SU-DHL-6 (cell line): ENCODE data around the gene PPP1R9B.

Experiments
- H2AFZ ChIP-seq: fragments of 200-600 bp; sonication (generic); 2 replicates; pipeline ENCODE4 v1.6.1; 2014; ENCODE audit warnings: low read depth, mild to moderate bottlenecking, moderate library complexity, mixed read lengths, antibody characterized with exemption, low read length; ENCODE audit not compliant: severe bottlenecking
- H3F3A ChIP-seq: fragments of 200-600 bp; shearing (Covaris generic); 2 replicates; pipeline ENCODE4 v1.6.0; 2016; ENCODE audit warnings: antibody characterized with exemption, mild to moderate bottlenecking; ENCODE audit not compliant: insufficient read depth
- H3K27ac ChIP-seq: fragments of 200-600 bp; sonication (generic); 2 replicates; pipeline ENCODE4 v1.5.1; 2016; ENCODE audit warnings: low read depth, mild to moderate bottlenecking, low read length, moderate library complexity, mixed read lengths
- H3K27me3 ChIP-seq: fragments of 200-600 bp; sonication (generic), shearing (Covaris generic); 2 replicates; pipeline ENCODE4 v1.6.0; 2014; ENCODE audit warnings: mild to moderate bottlenecking, low read length
- H3K36me3 ChIP-seq: fragments of 200-600 bp; sonication (generic); 2 replicates; pipeline ENCODE4 v1.6.1; 2014; ENCODE audit warnings: mild to moderate bottlenecking, low read length, mixed read lengths
- H3K4me2 ChIP-seq: fragments of 300-600, 200-600 bp; shearing (Covaris generic), sonication (generic); 2 replicates; pipeline ENCODE4 v1.6.0; 2014; ENCODE audit warnings: low read length, low read depth, mild to moderate bottlenecking; ENCODE audit not compliant: poor library complexity, severe bottlenecking
- H3K4me3 ChIP-seq: fragments of 200-600 bp; sonication (generic); 2 replicates; pipeline ENCODE4 v1.5.1; 2014; ENCODE audit warnings: antibody characterized with exemption, low read length, mild to moderate bottlenecking, mixed read lengths; ENCODE audit not compliant: insufficient read depth, poor library complexity, severe bottlenecking
- H3K79me2 ChIP-seq: fragments of 200-600 bp; sonication (generic); 2 replicates; pipeline ENCODE4 v1.6.1; 2014; ENCODE audit warnings: mild to moderate bottlenecking, low read length, moderate library complexity; ENCODE audit not compliant: insufficient read depth
- H3K9ac ChIP-seq: fragments of 200-600 bp; sonication (generic); 2 replicates; pipeline ENCODE4 v1.7.0; 2014; ENCODE audit warnings: mild to moderate bottlenecking, low read length
- H3K9me2 ChIP-seq: fragments of 200-600 bp; sonication (generic); replicated peaks from 2 replicates; pipeline ENCODE4 v1.6.1; 2014; ENCODE audit warnings: low read length; ENCODE audit not compliant: insufficient read depth
- H3K9me3 ChIP-seq: fragments of 200-600 bp; sonication (generic); 2 replicates; pipeline ENCODE4 v1.6.1; 2014; ENCODE audit warnings: low read length, mixed read lengths; ENCODE audit not compliant: insufficient read depth
- H4K20me1 ChIP-seq: fragments of 200-600 bp; sonication (generic); 2 replicates; pipeline ENCODE4 v1.6.1; 2014; ENCODE audit warnings: low read depth, mild to moderate bottlenecking, antibody characterized with exemption, low read length, moderate library complexity, mixed read lengths
- CTCF ChIP-seq: fragments of 200-600 bp; sonication (generic); IDR thresholded peaks from one replicate; pipeline ENCODE4 v1.5.1; 2017; ENCODE audit warnings: antibody characterized with exemption, mild to moderate bottlenecking, low read length, moderate library complexity; ENCODE audit not compliant: insufficient read depth, poor library complexity, severe bottlenecking
- EZH2phosphoT487 ChIP-seq: fragments of 200-600 bp; sonication (generic), shearing (Covaris generic); conservative IDR thresholded peaks from 2 replicates; pipeline ENCODE4 v1.6.1; 2018; ENCODE audit warnings: mild to moderate bottlenecking, antibody characterized with exemption, low read length, moderate library complexity, mixed read lengths

PPP1R9B gene

GRCh38 chr17:50144845-50145531 is 5.5 kb downstream of the PPP1R9B start:
- Histone ChIP-seq H2AFZ (no peak overlapping the region), H3K27ac (no peak overlapping the region), H3K27me3 (no peaks in the 10 kb centered on the region), H3K79me2 (peaks cover 35% of the 10 kb centered on the region), H3F3A (no peaks in the 10 kb centered on the region; the same call in 1 of the 2 replicates), H3K9ac (no peak overlapping the region), H3K9me2 (no peaks in the 10 kb centered on the region), H3K9me3 (no peaks in the 10 kb centered on the region), H3K36me3 (no peaks in the 10 kb centered on the region), H3K4me3 (no peak overlapping the region), H4K20me1 (no peaks in the 10 kb centered on the region), H3K4me2 (no peak overlapping the region)
- TF ChIP-seq CTCF (no peak), EZH2phosphoT487 (no peak)

- no peaks in the 10 kb centered on the region; the same call in 1 of the 2 replicates for H3F3A ChIP-seq
- H3K4me3 ChIP-seq: no peak overlapping the region
- no peaks in the 10 kb centered on the region for H4K20me1 ChIP-seq
- H2AFZ ChIP-seq: no peak overlapping the region
- no peak overlapping the region for H3K9ac ChIP-seq
- H3K36me3 ChIP-seq: peaks cover 3% of the 10 kb centered on the region; the same call in 1 of the 2 replicates
- no peaks in the 10 kb centered on the region for H3K27me3 ChIP-seq
- no peak overlapping the region for H3K27ac ChIP-seq
- H3K4me2 ChIP-seq: no peak overlapping the region
- no peaks in the 10 kb centered on the region for H3K9me2 ChIP-seq
- H3K79me2 ChIP-seq: peaks cover 30% of the 10 kb centered on the region
- TF ChIP-seq EZH2phosphoT487 (no peak), CTCF (no peak)
- no peaks in the 10 kb centered on the region for H3K9me3 ChIP-seq
Measured at GRCh38 chr17:50144355-50144754, 6.1 kb downstream of the PPP1R9B start.

GRCh38 chr17:50143461-50144176 is 6.9 kb downstream of the PPP1R9B start:
- Histone ChIP-seq H3K4me3 (no peak overlapping the region), H3K9ac (no peak overlapping the region), H3K9me2 (no peaks in the 10 kb centered on the region), H3K9me3 (no peaks in the 10 kb centered on the region), H4K20me1 (no peaks in the 10 kb centered on the region), H3K79me2 (peaks cover 25% of the 10 kb centered on the region), H2AFZ (no peak overlapping the region), H3K27me3 (no peaks in the 10 kb centered on the region), H3K27ac (no peak overlapping the region), H3F3A (no peaks in the 10 kb centered on the region; the same call in 1 of the 2 replicates), H3K36me3 (peaks cover 10% of the 10 kb centered on the region), H3K4me2 (no peak overlapping the region)
- TF ChIP-seq CTCF: no peak
